Germinal center (tissue), 1 donor: ENCODE data around the gene ANG.
A peak's percentile ranks its signal among the peaks of the same experiment; 100 is the strongest.
"Not testable (repeated sequence)": the region's sequence is repeated elsewhere in the genome, so short reads cannot be mapped to it uniquely, and the experiment has no call there.

ENCODE experiments used
- DNase-seq: peaks from one replicate; pipeline ENCODE4 v3.0.0; 2012; ENCODE audit warnings: mixed read lengths, low spot score

The ANG gene

DNA sequence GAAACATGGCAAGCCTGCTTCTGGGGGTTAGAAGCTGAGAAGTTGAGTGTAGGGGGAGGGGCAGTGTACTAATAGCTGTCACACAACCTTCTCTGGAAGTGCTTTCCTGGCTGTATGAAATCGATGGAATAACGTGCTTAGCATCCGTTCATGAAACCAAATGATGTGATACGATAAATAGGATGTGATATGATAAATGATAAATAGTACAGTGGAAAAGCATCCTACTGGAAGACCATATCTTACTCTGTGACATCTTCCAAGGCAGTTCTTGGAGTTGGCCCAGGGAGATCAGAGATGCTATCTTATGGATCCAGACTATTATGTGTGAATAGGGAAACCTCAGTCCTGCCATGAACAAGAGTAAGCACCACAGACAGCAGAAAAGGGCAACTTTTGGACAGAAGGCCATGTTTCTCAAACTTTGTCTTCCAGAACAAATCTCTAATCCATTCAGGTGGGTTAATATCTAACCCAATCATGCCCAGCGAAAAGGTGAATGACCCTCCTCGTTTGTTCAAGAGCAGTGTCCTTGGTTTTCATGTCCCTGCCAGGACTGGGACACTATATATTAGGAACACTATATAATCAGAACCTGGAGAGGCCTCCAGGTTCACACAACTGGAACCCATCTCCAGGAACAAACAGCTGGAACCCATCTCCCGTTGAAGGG, at the start of gene ANG:
Gene ANG (plus strand): TSS at position 598 of the 673 bp plus-strand sequence. CDS start 4,801 bp downstream, outside the sequence.
- no peak for DNase-seq

DNA sequence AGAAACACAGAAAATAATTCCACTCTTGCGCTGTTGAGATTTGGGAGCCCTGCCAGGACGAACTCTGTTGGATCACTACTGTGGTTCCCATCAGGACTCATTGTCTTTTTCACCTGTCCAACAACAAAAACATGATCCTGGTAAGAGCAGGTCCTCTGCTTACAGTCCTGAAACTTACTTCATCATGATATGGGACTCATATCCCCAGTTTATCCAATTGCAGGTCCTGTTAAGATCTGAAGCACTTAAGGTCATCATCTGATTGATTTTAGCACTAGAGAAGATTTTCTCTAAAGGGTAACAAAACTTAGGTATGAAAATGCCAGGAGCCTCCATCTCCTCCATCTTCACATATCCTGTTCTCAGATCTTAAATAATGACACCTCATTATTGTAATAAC, 47.0 kb upstream of the ANG start, which contains the start of gene OR6S1:
Gene OR6S1 (minus strand): TSS at position 101 of the 400 bp plus-strand sequence. CDS start 0 bp downstream, at position 101.
- no peak for DNase-seq

DNA sequence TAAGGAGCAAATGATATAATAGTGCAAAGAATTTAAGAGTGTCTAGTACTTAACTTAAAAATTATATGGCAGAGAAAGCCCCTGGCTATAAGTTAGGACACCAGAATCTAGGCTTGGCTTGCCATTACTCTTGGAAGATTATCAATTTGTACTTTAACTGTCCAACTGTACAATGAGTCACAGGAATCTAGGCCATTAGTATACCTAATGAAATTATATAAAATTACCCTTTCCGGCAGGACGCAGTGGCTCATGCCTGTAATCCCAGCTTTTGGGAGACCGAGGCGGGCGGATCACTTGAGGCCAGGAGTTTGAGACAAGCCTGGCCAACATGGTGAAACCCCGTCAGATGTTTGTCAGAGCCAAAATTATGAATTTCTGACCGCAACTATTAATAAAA, 46.4 kb upstream of the ANG start:
- no peak for DNase-seq

GRCh38 chr14:20642755-20643154, 45.8 kb upstream of the ANG start:
- DNase-seq, result not testable (repeated sequence)

GRCh38 chr14:20644520-20644919, 44.0 kb upstream of the ANG start:
- no peak for DNase-seq

DNA sequence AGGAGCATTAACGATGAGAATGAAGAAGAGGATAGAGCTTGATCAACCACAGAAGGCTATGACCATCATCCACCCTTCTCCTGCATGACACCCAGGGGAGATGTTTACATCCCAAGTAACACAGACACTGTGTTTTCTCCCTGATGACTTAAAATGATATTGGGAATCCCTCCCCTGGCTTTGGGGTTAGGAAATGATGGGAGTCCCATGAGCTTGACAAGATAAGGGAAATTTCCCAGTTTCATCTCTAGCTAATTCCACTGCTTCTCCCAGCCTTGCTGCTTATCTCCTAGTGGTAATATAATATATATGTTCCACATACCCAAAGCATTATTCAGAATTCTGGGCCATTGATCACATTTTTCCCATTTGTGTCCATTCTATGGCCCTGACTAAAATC, 43.1 kb upstream of the ANG start:
- no peak for DNase-seq

GRCh38 chr14:20652996-20653975, 35.3 kb upstream of the ANG start:
- DNase-seq, result no peak

DNA sequence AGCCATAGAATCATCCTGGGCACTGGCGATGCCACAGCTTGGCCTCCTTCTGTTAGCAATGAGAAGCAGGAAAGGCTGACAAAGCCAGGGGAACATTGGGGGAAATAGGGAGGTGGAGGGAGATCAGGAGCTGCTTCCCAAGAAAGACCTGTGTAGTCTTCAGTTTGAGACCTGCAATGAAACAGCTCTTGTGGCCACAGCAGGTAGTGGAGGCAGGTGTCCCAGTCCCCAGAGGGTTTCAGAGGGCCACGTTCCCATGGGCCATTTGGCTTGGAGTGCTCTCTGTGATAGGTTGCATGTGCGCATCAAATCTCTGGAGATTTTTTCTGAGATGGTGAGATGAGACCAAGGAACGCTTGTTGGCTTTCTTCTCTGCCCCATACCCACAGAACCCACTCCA, 32.7 kb upstream of the ANG start:
- DNase-seq, result no peak

DNA sequence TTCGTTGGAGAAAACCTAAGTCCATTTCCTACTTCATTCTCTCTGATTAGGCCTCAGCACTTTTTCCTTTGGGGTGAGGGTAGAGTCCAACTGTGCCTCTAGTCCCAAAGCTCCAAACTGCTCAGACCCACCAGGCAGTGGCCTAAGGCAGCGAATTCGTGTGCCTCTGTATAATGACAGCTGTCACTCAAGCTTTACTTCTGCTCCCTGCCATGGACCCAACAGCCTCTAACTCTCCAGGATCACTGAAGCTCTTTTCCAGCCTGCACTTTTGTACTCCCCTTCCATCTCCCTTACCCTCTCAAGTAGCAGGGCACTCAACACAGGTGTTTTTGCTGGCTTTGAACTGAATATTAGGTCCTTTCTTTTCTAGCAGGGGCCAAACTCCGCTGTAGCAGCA, 32.3 kb upstream of the ANG start:
- no peak for DNase-seq

- no peak for DNase-seq
Observed at GRCh38 chr14:20657216-20658211, 31.1 kb upstream of the ANG start.

DNA sequence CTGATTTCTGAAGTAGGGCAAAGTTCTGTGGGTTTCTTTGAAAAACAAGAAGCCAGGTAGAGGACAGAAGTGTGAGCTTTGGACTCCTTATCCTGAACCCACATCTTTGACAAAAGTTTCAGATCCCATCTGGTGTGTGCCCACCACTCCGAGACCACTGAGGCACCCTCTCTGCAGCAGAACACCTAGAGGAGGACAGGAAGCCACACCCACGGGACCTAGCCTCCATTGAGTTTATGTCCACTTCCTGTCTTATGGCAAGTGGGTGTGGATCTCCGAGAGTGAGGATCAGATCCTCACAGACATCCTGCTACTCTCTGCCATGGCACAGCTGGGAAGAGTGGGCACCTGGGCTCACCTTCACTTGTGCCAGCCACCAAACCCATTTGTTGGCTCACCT, 30.3 kb upstream of the ANG start:
- no peak for DNase-seq

DNA sequence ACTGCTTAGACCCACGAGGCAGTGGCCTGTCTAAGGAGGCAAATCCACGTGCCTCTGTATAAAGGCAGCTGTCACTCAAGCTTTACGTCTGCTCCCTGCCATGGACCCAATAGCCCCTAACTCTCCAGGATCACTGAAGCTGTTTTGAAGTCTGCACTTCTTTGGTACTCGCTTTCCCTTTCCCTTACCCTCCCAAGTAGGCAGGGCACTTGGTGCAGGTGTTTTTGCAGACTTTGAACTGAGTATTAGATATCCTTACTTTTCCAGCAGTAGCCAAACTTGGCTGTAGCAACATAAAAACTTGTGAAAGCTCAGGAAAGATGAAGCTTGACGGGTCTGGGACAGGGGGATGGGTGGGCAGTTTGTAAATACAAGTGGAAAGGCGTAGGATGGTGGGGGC, 29.2 kb upstream of the ANG start:
- DNase-seq, result no peak

DNA sequence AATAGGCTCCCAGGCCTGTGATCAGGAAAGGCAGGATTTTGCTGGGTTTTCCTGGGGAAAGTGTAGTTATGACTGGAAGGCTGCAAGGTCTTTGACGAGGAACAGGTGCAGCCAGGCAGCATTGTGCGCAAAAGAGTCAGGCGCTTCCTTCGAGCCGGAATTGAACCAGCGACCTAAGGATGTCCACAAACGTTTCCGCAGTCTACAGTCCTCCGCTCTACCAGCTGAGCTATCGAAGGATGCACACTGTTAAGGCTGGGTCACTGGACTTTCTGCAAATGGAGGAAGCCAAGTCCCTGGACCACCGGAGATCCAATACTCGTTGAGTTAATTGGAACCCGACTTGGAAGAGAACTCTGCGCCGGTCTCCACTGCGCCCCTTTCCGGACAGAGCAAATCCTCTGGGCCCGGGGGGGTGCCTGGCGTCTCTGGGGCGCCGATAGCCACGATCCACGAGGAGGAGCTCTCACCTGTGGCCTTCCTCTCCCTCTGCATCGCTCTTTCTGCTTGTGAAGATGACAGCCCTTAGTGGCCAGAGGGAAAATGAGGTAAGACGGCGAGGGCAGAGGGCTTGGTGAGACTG, 28.7 kb upstream of the ANG start:
- DNase-seq, result no peak

DNA sequence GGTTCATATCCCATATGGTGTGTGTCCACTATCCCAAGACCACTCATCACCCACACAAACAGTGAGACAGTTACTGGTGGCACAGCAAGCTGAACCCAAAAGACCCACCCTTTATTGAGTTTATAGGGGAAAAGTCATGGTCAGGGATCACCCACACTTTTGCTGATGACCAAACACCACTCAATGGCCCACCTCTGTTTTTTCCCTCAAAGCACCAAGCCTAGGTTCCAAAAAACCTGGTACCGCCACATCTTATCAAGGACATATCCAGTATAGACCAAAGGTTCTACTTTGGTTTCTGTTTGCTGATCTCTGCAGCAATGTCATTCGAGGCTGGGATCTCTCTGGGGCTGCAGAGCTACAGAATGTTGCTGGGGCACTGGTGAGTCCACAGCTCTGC, 27.4 kb upstream of the ANG start:
- DNase-seq, result no peak

- DNase-seq, result peak; percentile 54
Observed at GRCh38 chr14:20662968-20663732, 25.4 kb upstream of the ANG start.

DNA sequence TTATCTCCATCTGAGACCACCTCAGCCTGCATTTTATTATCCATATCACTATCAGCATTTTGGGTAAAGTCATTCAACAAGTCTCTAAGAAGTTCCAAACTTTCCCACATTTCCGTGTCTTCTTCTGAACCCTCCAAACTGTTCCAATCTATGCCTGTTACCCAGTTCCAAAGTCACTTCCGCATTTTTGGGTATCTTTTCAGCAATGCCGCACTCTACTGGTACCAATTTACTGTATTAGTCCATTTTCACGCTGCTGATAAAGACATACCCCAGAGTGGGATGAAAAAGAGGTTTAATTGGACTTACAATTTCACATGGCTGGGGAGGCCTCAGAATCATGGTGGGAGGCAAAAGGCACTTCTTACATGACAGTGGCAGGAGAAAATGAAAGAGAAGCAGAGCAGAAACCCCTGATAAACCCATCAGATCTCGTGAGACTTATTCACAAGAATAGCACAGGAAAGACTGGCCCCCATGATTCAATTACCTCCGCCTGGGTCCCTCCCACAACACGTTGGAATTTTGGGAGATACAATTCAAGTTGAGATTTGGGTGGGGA, 22.1 kb upstream of the ANG start:
- not testable (repeated sequence) for DNase-seq

GRCh38 chr14:20667957-20668356, 20.6 kb upstream of the ANG start:
- peak; percentile 65 for DNase-seq

DNA sequence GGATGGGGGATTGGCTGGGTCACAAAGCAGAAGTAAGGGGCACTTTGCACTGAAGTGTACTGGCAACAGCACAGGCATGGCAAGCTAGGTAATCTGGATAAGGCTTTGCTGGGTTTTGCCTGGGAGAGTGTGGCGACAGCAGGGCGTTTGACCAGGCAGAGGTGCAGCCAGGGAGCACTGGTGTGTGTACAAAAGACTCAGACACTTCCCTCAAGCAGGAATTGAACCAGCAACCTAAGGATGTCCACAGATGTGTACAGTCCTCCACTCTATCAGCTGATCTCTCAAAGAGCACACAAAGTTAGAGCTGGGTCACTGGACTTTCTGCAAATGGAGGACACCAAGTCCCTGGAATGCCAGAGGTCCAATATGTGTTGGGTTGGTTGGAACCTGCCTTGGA, 19.6 kb upstream of the ANG start:
- no peak for DNase-seq

DNA sequence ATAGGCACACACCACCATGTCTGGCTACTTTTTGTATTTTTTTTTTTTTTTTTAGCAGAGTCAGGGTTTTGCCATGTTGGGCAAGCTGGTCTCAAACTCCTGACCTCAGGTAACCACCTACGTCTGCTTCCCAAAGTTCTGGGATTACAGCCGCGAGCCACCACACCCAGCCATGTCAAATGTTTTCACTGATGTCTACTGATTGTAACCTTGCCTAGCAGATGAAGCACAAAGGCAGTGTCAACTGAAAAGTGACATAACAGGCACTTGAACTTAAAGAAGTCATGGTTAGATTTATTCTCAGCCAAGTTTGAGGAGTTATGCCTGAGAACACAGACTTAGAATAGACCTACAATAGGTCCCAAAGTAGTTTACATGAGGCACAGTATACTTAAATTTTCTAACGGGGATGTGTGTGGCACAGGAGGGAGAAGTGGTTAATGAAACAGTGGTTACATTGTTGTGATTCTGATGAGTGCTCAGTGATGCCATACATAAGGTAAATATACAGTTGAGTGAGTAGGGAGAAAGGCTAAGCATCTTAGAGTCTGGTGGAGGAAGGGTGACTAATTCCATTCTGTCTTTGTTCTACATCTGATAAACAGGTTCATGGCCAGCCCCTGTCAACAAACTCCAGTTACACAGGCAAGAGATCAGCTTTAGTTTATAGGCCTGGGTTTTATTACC, 16.8 kb upstream of the ANG start:
- DNase-seq, result no peak

- DNase-seq, result no peak
Observed at GRCh38 chr14:20675669-20676068, 12.9 kb upstream of the ANG start.
